GM19240 (cell line): ENCODE data around the gene SLC38A2.
"Not testable (repeated sequence)": the region's sequence is repeated elsewhere in the genome, so short reads cannot be mapped to it uniquely, and the experiment has no call there.

Experiments
- DNase-seq: peaks from one replicate; pipeline ENCODE4 v3.0.0; 2011; ENCODE audit warnings: low spot score; ENCODE audit not compliant: insufficient read length

Gene SLC38A2

DNA sequence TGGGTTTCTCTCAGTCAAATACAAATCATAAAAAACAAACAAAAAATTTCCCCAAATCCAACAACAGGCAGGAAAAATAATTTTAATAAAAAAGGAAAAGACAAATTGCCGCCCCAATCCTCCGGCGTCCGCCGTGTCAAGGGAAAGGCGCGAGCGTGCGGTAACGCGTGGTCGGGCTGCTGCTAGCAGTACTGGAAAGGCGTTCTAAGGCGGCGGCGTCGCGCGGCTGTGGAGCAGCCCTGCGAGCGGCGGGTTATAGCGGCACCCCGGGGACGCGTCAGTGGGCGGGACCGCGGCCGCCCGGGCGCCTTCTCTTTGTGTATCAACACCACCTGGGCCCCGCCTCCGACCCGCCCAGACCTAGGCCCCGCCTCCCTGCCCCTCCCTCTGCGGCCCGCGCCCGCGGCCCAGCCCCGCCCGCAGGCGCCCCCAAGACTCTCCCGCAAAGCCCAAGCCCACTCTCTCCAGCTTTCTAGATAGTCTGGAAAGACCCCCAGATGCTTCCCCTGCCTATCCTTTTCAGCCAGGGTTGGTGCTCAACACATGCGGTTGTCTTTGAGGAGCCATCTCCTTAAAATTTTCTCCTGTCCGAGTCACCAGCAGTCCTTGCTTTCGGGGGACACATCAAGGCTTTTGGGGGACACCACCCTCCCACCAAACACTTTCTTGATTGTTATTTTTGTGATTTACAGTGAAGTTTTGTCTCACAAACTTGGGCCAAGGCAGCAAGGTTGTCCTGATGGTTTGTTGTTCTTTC lies at the start of gene SLC38A2:
TSS of gene SLC38A2 (minus strand) at position 230 of the 757 bp plus-strand sequence. CDS start 1,480 bp downstream, outside the sequence.
- DNase-seq = peak; percentile 65

DNA sequence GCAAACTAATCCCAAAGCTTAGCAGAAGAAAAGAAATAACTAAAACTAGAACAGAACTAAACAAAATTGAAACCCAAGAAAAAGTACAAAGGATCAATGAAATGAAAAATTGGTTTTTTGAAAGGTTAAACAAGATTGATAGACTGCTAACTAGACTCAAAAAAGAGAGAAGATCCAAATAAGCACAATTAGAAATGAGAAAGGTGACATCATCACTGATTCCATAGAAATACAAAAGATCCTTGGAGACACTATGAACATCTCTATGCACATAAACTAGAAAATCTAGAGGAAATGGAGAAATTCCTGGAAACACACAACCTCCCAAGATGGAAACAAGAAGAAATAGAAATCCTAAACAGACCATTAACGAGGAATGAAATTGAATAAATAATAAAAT lies 47.1 kb upstream of the SLC38A2 start:
- no peak for DNase-seq

DNA sequence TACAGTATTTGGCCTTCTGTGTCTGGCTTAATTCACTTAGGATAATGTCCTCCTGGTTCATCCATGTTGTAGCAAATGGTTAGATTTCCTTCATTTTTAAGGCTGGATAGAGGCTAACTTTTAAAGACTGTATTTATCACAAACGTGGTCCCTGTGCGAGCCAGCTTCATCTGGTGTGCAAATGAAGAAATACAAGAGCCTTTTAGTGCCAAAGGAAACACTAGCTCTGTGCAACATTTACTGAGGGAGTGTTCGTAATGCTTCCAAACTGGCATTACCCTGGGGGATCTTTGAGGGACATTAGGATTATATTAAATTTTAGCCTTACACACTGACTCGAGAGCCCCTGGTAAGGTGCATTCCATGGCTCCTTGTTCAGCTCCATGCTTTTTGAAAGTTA lies 43.0 kb upstream of the SLC38A2 start:
- DNase-seq = no peak

DNA sequence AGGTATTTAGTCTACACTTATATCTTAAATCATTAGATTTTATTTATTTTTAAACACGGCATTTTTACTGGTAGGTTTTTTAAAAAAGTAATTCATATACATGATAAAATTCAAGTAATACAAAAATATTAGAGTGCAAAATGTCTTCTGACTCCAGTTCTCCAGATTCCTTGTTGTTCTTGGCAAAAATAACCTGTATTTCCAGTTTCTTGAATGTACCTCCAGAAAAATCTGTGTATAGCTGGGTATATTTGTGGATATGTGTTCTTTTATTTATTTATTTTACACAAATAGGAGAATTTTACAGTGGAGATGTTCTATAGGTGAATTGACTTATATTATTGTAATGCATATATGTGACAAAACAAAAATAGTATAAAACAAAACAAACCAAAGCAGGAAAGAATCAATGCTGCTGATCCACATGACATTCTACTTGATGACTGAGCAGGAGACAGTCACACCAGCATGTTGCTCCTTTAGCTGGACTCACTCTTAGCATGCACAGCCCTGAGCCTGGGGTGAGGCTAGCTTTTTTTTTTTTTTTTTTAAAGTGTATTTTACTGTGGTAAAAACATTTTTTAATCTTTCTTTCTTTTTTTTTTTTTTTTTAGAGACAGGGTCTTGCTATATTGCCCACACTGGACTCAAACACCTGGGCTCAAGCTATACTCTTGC lies 42.2 kb upstream of the SLC38A2 start:
- DNase-seq = no peak

DNA sequence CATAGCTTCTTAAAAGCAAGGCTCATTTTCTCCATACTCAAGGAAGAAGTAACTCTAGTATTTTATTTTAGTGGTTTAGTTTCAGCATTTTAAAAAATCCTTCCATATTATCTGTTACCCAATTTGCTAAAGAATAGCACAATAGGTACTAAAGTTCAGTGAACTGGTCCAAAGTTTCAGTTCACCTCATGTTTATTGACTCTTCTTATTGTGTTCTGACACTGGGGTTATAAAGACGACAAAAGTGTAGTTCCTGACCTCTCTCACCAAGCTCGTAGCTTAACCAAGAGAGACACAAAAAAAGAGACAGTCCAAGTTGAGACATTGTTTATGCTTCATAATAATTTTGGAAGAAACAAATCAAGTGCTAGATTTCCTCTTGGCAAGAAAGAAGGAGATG lies 40.8 kb upstream of the SLC38A2 start:
- DNase-seq = no peak

DNA sequence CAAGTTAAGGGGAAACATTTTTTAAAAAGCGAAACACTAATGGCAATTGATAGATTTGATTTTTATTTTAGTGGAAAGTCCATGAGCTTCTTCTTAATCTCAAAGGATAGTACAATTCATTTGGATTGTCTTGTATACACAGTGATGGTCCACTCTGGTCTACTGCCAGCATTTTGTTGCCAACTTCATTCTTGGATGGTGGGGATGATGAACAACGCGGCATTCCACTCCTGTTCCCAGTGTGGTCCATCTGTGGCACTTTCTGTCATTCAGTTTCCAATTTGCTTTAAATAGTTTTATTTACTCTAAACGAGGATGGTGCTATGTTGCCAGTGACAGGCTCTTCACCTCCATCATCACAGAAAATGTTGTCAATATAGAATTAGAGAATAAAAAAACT lies 40.3 kb upstream of the SLC38A2 start:
- no peak for DNase-seq

DNA sequence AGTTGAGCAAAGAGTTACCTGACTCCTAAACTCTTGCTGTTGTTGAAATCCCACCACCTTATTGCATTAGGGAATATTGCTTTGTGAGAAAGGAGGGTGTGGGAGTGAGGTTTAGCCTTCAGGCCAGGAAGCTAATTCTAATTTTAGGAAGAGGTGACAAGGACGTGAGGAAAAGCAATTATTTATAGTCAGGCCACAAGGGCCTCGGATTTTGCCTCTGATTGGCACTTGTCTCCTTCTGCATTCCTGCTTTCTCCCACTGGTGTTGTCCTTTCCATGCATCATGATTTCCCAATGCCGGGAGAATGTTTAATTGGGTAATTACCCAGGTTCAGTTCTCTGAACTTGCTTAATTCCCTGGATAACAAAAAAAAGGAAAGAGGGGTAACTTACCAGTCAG lies 37.9 kb upstream of the SLC38A2 start:
- DNase-seq = no peak

DNA sequence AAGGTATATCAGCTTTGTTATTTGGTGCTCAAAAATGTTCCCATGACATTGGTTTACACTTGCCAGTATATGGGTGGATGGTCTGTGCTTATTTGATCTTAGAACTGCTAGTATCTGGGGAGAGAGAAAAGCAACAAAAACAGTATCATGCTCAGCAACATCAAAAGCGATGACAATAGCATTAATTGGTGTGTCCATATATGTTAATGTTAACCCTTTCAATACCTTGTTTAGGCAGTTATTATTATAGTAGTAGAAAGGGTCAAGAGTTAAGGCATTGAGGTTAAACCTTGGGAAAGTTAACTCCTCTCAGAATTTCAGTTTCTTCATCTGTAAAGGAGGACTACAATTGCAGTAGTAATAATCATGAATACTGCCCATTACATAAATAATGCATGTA lies 37.4 kb upstream of the SLC38A2 start:
- no peak for DNase-seq

DNA sequence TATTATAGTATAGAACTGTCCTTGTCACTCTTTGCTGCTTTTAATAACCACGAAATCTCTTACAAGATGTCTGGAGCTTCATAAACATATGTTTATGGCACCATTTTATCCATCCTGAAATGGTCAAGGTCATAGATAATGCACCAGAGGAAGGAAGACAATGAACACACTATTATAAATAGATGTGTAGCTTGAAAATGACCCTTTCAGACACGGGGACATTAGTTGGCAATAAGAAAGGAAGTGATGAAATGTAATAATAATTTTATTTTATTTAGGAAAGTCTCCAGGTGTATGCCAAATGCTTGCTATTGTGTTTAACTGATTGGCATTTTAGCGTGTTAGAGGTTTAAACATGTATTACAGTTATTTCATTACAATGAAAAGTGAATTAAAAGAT lies 36.8 kb upstream of the SLC38A2 start:
- DNase-seq = no peak

DNA sequence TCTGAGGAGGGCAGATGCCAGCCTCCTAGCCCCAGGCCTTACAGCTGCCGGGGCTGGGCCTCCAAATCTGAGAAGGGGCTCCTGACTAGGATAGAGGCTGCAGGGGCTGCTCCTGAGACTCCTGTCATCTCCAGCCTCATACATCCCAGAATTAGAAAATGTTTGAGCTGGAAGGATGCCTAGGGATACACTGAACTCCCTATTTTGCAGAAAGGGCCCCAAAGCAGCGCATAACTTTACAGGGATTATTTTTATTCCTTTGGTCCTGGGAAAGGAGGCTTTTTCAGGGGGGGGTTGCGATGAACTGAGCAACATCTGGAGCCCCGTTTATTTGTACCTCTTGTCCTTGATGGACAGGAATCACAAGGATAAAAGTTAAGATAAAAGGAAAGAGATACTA lies 35.9 kb upstream of the SLC38A2 start:
- DNase-seq = no peak

DNA sequence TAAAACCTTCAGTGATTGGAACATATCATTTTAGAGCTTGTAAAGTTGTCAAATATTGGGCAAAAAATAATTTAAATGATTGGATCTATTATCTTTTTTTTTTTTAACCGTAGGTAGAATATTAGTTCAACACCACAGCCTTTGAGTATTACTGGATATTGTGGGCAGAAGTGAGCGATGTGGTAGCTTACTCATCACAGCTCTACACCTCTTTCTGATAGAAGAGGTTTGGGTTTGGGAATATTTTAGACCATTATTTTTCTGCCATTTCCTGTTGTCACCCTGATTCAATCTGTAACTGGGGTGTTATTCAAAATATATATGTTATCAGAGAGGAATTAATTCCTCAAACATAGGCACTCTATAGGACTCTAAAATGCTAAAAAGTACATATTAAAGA lies 34.8 kb upstream of the SLC38A2 start:
- no peak for DNase-seq

DNA sequence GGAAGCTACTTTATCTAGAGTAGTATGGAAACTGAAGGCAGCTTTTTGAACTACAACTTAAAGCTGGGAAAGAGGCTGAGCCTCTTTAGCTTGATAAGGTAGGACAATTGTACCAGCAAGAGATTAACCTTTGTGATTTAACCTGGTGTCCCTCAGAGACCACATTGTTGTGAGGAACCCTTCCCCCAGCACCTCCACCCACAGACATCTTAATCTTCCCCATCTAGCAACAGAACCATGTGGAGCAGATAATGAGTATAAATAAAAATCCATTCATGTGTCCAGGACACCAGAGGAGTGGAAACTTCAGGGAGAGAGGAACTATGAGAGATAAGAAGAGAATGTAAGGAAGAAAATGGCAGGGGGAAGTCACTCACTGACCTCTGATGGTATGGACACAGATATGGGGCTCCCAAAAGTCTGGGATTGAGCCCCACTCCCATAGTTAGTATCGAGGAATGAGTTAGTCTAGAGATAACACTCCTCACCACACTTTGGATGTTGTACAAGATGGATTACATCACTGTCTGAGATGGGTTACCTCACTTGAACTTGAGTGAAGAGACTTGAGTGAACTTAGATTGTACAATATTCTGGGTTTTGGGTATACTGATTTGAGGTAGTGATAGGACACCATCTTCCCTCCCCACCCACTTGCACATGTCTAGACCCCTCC lies 33.9 kb upstream of the SLC38A2 start:
- DNase-seq = no peak

DNA sequence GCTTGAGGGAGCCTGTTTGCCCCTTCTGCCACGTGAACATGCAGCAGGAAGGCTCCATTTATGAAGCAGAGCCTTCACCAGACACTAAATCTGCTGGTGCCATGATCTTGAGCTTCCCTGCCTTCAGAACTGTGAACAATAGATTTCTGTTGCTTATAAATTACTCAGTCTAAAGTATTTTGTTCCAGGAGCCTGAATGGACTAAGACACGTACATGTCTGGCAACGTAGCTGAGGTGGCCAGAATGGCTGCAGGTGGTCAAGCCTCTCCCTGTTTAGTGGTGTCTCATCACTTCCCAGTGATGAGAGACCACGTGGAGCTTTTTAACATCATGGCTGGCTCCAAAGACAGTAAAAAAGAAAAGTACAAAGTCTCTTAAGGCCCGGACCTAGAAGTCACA lies 32.2 kb upstream of the SLC38A2 start:
- no peak for DNase-seq

DNA sequence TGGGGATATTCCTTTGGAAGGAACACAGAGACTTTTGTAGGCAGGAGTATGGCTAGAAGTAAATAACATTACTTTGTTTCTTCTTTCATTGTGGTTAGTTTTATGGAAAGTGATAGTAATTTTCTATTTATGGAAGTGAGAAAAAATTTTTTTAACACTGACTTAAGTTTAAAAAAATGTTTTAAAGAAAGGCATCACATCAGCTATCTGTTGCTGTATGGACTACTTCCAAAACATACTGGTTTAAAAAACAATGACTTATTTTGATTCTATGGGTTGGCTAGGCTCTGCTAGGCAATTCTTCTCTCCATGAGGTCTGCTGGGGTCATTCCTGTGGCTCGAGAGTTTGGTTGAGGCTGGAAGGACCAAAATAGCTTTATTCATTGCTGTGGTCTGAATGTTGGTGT lies 31.7 kb upstream of the SLC38A2 start:
- no peak for DNase-seq

DNA sequence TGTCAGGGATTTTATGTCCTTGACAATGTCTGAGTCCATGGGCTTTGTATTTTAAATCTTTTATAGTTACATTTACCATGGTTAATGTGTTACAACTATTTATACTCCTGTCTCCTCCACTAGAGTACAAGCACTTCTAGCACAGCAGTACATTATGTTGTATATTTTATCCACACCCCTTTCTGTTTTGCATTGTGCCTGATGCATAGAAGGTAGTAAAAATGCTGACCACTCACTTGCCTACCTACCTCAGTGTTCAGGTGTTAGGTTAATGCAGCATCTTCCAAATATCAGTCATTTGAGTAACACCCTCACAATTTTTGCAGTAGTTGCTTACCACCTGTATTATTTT lies 31.1 kb upstream of the SLC38A2 start:
- no peak for DNase-seq

DNA sequence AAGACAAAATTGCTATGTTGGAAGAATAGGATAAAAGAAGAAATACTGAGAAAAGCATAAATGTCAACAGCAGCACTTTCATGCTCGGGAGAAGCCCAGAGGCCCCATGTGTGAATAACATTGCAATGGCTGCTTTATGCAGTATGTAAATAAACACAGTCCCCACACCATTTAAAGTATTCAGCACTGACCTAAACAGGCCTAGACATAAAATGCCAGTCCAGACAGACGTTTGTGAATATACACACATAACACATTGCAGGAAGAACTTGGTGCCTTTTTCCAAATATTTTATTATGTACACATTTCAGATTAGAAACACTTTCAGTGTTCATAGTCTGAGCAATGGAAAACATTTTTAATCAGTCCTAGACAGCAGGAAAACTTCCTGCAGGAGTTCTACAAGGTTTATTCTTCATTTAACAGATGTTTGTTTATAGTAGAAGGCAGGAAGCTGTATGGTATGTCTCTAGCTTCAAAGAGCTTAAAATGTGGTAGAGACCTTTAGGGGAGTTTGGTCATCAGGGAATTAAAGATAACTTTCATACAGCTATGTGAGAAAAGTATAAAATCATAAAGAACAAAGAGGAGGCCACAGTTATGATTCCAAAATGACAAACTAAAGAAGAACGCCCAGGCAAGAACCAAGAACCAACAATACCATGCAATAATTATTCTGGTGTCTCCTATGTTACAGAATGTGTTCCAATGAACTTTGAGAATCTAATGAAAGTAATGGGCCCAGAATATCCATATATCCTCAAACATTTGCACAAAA lies 30.6 kb upstream of the SLC38A2 start:
- no peak for DNase-seq

DNA sequence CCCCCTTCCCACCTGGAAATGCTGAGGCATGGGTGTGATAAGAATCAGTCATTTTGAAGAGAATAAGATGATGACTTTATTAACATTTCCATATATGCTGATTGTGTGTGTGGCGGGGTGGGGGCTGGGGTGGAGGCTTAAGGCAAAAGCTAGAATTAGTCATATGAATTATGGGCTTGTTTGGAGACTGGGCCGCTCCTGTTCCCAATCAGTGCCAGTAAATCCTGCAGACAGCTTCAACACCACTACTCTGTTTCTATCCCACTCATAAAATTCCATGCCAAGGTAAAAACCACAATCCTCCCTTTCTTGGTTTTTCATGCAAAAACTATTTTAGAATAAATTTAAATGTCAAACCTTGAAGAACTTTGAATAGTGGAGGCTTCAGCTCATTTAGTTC lies 29.9 kb upstream of the SLC38A2 start:
- DNase-seq = no peak

DNA sequence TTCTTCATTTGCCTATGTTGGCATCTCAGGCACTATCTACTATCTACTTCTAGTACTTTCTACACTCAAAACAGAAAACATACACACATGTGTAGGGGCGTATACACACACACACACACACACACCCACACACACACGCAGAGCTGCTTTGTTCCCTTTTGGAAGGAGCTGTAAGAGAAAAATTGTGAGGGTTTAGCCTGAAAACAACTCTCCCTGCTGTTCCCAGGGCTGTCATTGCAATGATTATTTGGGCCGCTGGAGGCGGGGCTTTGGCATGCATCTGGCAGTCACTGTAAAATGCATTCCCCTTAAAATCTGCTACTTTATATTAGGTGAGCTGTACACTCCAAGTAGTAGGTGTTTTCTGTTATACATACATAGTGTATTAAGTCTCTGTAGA lies 29.1 kb upstream of the SLC38A2 start:
- no peak for DNase-seq

DNA sequence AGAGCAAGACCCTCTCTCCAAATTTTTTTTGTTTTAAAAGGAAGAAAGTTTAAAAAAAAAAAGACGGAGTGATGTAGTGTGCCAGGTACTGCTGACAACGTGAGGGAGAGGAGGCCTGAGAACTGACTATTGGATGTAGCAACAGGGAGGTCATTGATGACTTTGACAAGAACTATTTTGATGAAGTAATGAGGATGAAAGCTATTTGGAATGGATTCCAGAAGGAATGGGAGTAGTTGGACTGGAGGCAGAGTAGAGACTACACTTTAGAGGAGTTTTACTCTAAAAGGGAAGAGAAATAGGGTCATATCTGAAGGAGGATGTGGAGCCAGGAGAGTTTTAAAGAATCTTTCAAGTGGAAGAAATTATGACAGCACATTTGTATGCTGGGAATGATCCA lies 27.8 kb upstream of the SLC38A2 start:
- no peak for DNase-seq

DNA sequence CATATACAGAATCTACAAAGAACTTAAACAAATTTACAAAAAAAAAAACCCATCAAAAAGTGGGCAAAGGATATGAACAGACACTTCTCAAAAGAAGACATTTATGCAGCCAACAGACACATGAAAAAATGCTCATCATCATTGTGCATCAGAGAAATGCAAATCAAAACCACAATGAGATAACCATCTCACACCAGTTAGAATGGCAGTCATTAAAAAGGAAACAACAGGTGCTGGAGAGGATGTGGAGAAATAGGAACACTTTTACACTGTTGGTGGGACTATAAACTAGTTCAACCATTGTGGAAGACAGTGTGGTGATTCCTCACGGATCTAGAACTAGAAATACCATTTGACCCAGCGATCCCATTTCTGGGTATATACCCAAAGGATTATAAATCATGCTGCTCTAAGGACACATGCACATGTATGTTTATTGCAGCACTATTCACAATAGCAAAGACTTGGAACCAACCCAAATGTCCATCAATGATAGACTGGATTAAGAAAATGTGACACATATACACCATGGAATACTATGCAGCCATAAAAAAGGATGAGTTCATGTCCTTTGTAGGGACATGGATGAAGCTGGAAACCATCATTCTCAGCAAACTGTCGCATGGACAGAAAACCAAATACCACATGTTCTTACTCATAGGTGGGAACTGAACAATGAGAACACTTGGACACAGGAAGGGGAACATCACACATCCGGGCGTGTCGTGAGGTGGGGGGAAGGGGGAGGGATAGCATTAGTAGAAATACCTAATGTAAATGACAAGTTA lies 27.1 kb upstream of the SLC38A2 start:
- DNase-seq = not testable (repeated sequence)

DNA sequence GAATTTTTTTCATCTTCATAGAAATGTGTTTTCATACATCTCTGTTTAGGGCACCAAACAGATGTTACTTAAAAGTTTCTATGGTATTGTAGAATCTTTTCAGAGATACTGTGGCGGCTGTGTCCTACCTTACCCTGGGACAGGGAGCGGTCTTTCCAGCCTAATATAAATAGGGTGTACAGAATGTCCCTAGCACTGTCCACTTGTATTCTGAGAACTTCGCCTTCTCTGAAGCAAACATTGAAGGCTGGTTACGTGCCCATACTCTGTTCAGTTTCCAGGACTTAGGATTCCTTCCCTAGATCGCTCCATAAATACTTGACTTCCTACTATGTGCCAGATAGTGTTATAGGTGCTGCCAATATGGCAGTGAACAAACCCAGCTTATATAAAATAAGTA lies 24.3 kb upstream of the SLC38A2 start:
- no peak for DNase-seq
